CD4-positive, CD25-positive, alpha-beta regulatory T cell (primary cell): ENCODE data around the gene PRR19. TPM values are rescaled to one million over a fixed set of nuclear protein-coding genes. Genes with fewer than 3 reads are reported as not detected.
A peak's percentile ranks its signal among the peaks of the same experiment; 100 is the strongest.
"Not testable (repeated sequence)": the region's sequence is repeated elsewhere in the genome, so short reads cannot be mapped to it uniquely, and the experiment has no call there.

Source experiments
- ATAC-seq, 2 donors: fragments of 150-1000 bp; cut with Tn5 transposase; one replicate each; pipeline ENCODE4 v1.10.0; 2021; ENCODE audit warnings: low read depth in 2 of 2, moderate number of reproducible peaks in 2 of 2, moderate library complexity in 1 of 2
- DNase-seq, 3 donors: peaks; one replicate each; pipeline versions ENCODE4 v3.0.0 to v3.0.0-alpha.2; 2012 to 2022; ENCODE audit warnings: mixed read lengths in 1 of 3
- H3K27ac ChIP-seq: one replicate; pipeline ENCODE4 v1.7.0; 2013; ENCODE audit warnings: mild to moderate bottlenecking, low read length; ENCODE audit not compliant: insufficient read depth, poor library complexity, severe bottlenecking
- H3K27me3 ChIP-seq: one replicate; pipeline ENCODE4 v1.7.0; 2013; ENCODE audit warnings: low read length; ENCODE audit not compliant: control insufficient read depth, insufficient read depth
- H3K36me3 ChIP-seq: one replicate; pipeline ENCODE4 v1.7.0; 2013; ENCODE audit warnings: mild to moderate bottlenecking, low read length, moderate library complexity; ENCODE audit not compliant: control insufficient read depth, insufficient read depth
- H3K4me1 ChIP-seq: 2 replicates; pipeline ENCODE4 v1.7.0; 2013; ENCODE audit warnings: mild to moderate bottlenecking, low read length; ENCODE audit not compliant: insufficient read depth, control insufficient read depth, poor library complexity, severe bottlenecking
- H3K4me3 ChIP-seq: one replicate; pipeline ENCODE4 v1.7.0; 2013; ENCODE audit warnings: low read depth, mild to moderate bottlenecking, low read length, moderate library complexity
- H3K9me3 ChIP-seq, 2 experiments: 1 replicate in 1 of 2; 2 replicates in 1 of 2; pipeline ENCODE4 v1.7.0; 2013; ENCODE audit warnings: low read length in 2 of 2, mild to moderate bottlenecking in 1 of 2, moderate library complexity in 1 of 2; ENCODE audit not compliant: control insufficient read depth in 2 of 2
- H3K27ac Mint-ChIP-seq, 3 donors: one replicate each; pipeline ENCODE4 v1.8.0; 2020 to 2022; ENCODE audit warnings: mild to moderate bottlenecking in 3 of 3, mixed read lengths in 3 of 3, moderate library complexity in 2 of 3
- H3K27me3 Mint-ChIP-seq: one replicate; pipeline ENCODE4 v1.8.0; 2022; ENCODE audit warnings: mild to moderate bottlenecking, mixed read lengths
- H3K36me3 Mint-ChIP-seq: one replicate; pipeline ENCODE4 v1.8.0; 2020; ENCODE audit warnings: mixed read lengths
- H3K4me1 Mint-ChIP-seq, 4 donors: one replicate each; pipeline ENCODE4 v1.8.0; 2020 to 2022; ENCODE audit warnings: mixed read lengths in 4 of 4, mild to moderate bottlenecking in 1 of 4
- H3K4me3 Mint-ChIP-seq, 4 donors: one replicate each; pipeline ENCODE4 v1.8.0; 2020 to 2022; ENCODE audit warnings: mild to moderate bottlenecking in 4 of 4, mixed read lengths in 4 of 4, moderate library complexity in 3 of 4
- H3K9me3 Mint-ChIP-seq, 7 donors: one replicate each; pipeline ENCODE4 v1.8.0; 2020 to 2022; ENCODE audit warnings: mixed read lengths in 7 of 7, mild to moderate bottlenecking in 3 of 7, moderate library complexity in 2 of 7
- polyA plus RNA-seq, 4 donors: library from polyadenylated mRNA; unstranded; fragments of 300-500 nt; fragmentation: Illumina TruSeq; gene quantifications; one replicate each; pipeline ENCODE4 v1.2.3, GENCODE V29; 2021
- total RNA-seq: library from RNA; stranded (reverse); gene quantifications from one replicate; pipeline ENCODE4 v1.2.3, GENCODE V29; 2022

PRR19 gene
- total and polyA plus RNA-seq, 5 donors from 2014 or later = 0.10 to 0.83 (median 0.21) TPM; not detected in 1

- peaks cover 17% of the 10 kb centered on the region for H3K27me3 Mint-ChIP-seq
- H3K9me3 ChIP-seq = no peaks in the 10 kb centered on the region
- peaks cover 3% of the 10 kb centered on the region for H3K27me3 ChIP-seq
- H3K9me3 Mint-ChIP-seq = peaks cover 0 to 4% (median 0%) of the 10 kb centered on the region in 7 donors
- H3K27ac Mint-ChIP-seq = peak overlapping the region in 1 of 3 donors; percentile 48
- peaks cover 3 to 35% (median 22%) of the 10 kb centered on the region in 4 donors for H3K4me1 Mint-ChIP-seq
- ATAC-seq (no peak), DNase-seq (no peak)
- H3K27ac ChIP-seq = no peak overlapping the region
- H3K4me3 Mint-ChIP-seq = peak overlapping the region in 1 of 4 donors; percentile 88
- peaks cover 25% of the 10 kb centered on the region for H3K4me1 ChIP-seq
- H3K36me3 ChIP-seq = no peaks in the 10 kb centered on the region
- H3K36me3 Mint-ChIP-seq = peaks cover 3% of the 10 kb centered on the region
- no peak overlapping the region for H3K4me3 ChIP-seq
Observed at GRCh38 chr19:42328106-42328505, 26.2 kb downstream of the PRR19 start.

GRCh38 chr19:42328854-42329253, 26.9 kb downstream of the PRR19 start:
- Mint-ChIP-seq H3K36me3 (peaks cover 3% of the 10 kb centered on the region), H3K27ac (peak overlapping the region in 1 of 3 donors; percentile 34), H3K4me3 (peak overlapping the region in 1 of 4 donors; percentile 46), H3K27me3 (peaks cover 14% of the 10 kb centered on the region), H3K9me3 (peaks cover 0 to 4% (median 0%) of the 10 kb centered on the region in 7 donors), H3K4me1 (peaks cover 3 to 35% (median 22%) of the 10 kb centered on the region in 4 donors)
- ATAC-seq (no peak), DNase-seq (no peak)
- Histone ChIP-seq H3K4me3 (no peak overlapping the region), H3K4me1 (peaks cover 23% of the 10 kb centered on the region), H3K27ac (no peak overlapping the region), H3K9me3 (no peaks in the 10 kb centered on the region), H3K36me3 (no peaks in the 10 kb centered on the region), H3K27me3 (no peaks in the 10 kb centered on the region)

GRCh38 chr19:42330241-42330711, 28.3 kb downstream of the PRR19 start:
- no peak for DNase-seq

GRCh38 chr19:42331333-42331732, 29.4 kb downstream of the PRR19 start:
- not testable (repeated sequence) for H3K36me3 ChIP-seq, DNase-seq, H3K9me3 ChIP-seq, H3K4me1 ChIP-seq, H3K27me3 ChIP-seq, H3K27ac Mint-ChIP-seq, H3K4me3 ChIP-seq, H3K36me3 Mint-ChIP-seq, H3K9me3 Mint-ChIP-seq, H3K27ac ChIP-seq, H3K4me3 Mint-ChIP-seq, H3K27me3 Mint-ChIP-seq, ATAC-seq
- peaks cover 0 to 23% (median 15%) of the 10 kb centered on the region in 4 donors for H3K4me1 Mint-ChIP-seq

More at GRCh38 chr19:42330241-42330711, 28.3 kb downstream of the PRR19 start:
- peak overlapping the region in 1 of 3 donors; percentile 44 for H3K27ac Mint-ChIP-seq
- H3K4me3 Mint-ChIP-seq = no peak overlapping the region
- Histone ChIP-seq H3K4me3 (no peak overlapping the region), H3K36me3 (no peaks in the 10 kb centered on the region), H3K27me3 (no peaks in the 10 kb centered on the region), H3K9me3 (no peaks in the 10 kb centered on the region), H3K4me1 (peaks cover 10% of the 10 kb centered on the region), H3K27ac (no peak overlapping the region)
- H3K27me3 Mint-ChIP-seq = peaks cover 7% of the 10 kb centered on the region
- H3K9me3 Mint-ChIP-seq = no peaks in the 10 kb centered on the region
- H3K4me1 Mint-ChIP-seq = peaks cover 0 to 29% (median 17%) of the 10 kb centered on the region in 4 donors
- H3K36me3 Mint-ChIP-seq = no peaks in the 10 kb centered on the region
- ATAC-seq = no peak

- peaks cover 5% of the 10 kb centered on the region for H3K27me3 Mint-ChIP-seq
- Histone ChIP-seq H3K36me3 (peaks cover 3% of the 10 kb centered on the region), H3K27me3 (no peaks in the 10 kb centered on the region), H3K27ac (no peak overlapping the region), H3K9me3 (no peaks in the 10 kb centered on the region), H3K4me1 (no peaks in the 10 kb centered on the region), H3K4me3 (no peak overlapping the region)
- no peaks in the 10 kb centered on the region for H3K9me3 Mint-ChIP-seq
- H3K4me1 Mint-ChIP-seq = peaks cover 0 to 15% (median 11%) of the 10 kb centered on the region in 4 donors
- DNase-seq (no peak), ATAC-seq (no peak)
- H3K36me3 Mint-ChIP-seq = no peaks in the 10 kb centered on the region
- H3K4me3 Mint-ChIP-seq = no peak overlapping the region
- H3K27ac Mint-ChIP-seq = no peak overlapping the region
Observed at GRCh38 chr19:42332059-42332458, 30.1 kb downstream of the PRR19 start.

GRCh38 chr19:42333018-42333417, 31.1 kb downstream of the PRR19 start:
- DNase-seq = no peak
- H3K27me3 ChIP-seq = no peaks in the 10 kb centered on the region
- no peaks in the 10 kb centered on the region for H3K36me3 Mint-ChIP-seq
- H3K36me3 ChIP-seq = peaks cover 3% of the 10 kb centered on the region
- H3K4me1 ChIP-seq = no peaks in the 10 kb centered on the region
- peaks cover 0 to 14% (median 6%) of the 10 kb centered on the region in 4 donors for H3K4me1 Mint-ChIP-seq
- no peaks in the 10 kb centered on the region for H3K9me3 Mint-ChIP-seq
- peaks cover 5% of the 10 kb centered on the region for H3K27me3 Mint-ChIP-seq
- no peak overlapping the region for H3K4me3 Mint-ChIP-seq
- no peak overlapping the region for H3K27ac Mint-ChIP-seq
- no peak overlapping the region for H3K27ac ChIP-seq
- H3K4me3 ChIP-seq = no peak overlapping the region
- ATAC-seq = no peak
- H3K9me3 ChIP-seq = no peaks in the 10 kb centered on the region

GRCh38 chr19:42333975-42334696, 32.2 kb downstream of the PRR19 start:
- Histone ChIP-seq H3K27ac (no peak overlapping the region), H3K27me3 (no peaks in the 10 kb centered on the region), H3K4me1 (no peaks in the 10 kb centered on the region), H3K36me3 (peaks cover 3% of the 10 kb centered on the region), H3K4me3 (no peak overlapping the region), H3K9me3 (no peaks in the 10 kb centered on the region)
- peaks cover 2% of the 10 kb centered on the region for H3K27me3 Mint-ChIP-seq
- no peak overlapping the region for H3K4me3 Mint-ChIP-seq
- H3K4me1 Mint-ChIP-seq = peaks cover 0 to 6% (median 3%) of the 10 kb centered on the region in 4 donors
- no peak overlapping the region for H3K27ac Mint-ChIP-seq
- peaks cover 4% of the 10 kb centered on the region for H3K36me3 Mint-ChIP-seq
- no peaks in the 10 kb centered on the region for H3K9me3 Mint-ChIP-seq
- DNase-seq = no peak
- ATAC-seq = no peak
